ENCODE results near the gene CABP5. TPM values are rescaled to one million over a fixed set of nuclear protein-coding genes. Genes with fewer than 3 reads are reported as not detected.
A peak's percentile ranks its signal among the peaks of the same experiment; 100 is the strongest.
"Not testable (repeated sequence)": the region's sequence is repeated elsewhere in the genome, so short reads cannot be mapped to it uniquely, and the experiment has no call there.

CABP5 gene
- total RNA-seq, 1 experiment from 2014 or later = not detected

GRCh38 chr19:48085904-48086864 is 42.3 kb upstream of the CABP5 start:
- intact Hi-C loops (cut with micrococcal nuclease; ENCODE audit: unreplicated experiment) = no loop called here
- H3K36me3 Mint-ChIP-seq (ENCODE audit: insufficient read depth, unreplicated experiment) = no peaks in the 10 kb centered on the region
- peak; percentile 34 to 46 for DNase-seq
- H3K9me3 ChIP-seq = no peaks in the 10 kb centered on the region
- H3K27me3 ChIP-seq (replicated peaks; ENCODE audit: control insufficient read depth, insufficient read depth, low read length) = no peaks in the 10 kb centered on the region
- TF ChIP-seq CTCF (IDR thresholded peaks at IDR 0.05; ENCODE audit: insufficient read depth in 1 of 2, low read depth in 1 of 2, low read length in 1 of 2, severe bottlenecking in 1 of 2, unreplicated experiment in 1 of 2) = peak; percentile 29 to 50
- no peak overlapping the region for H3K4me3 Mint-ChIP-seq (ENCODE audit: unreplicated experiment)
- H3K27me3 Mint-ChIP-seq (ENCODE audit: insufficient read depth, unreplicated experiment) = peaks cover 4% of the 10 kb centered on the region
- H3K4me1 Mint-ChIP-seq (ENCODE audit: low read depth, unreplicated experiment) = no peaks in the 10 kb centered on the region
- no peaks in the 10 kb centered on the region for H3K36me3 ChIP-seq (ENCODE audit: control insufficient read depth, insufficient read depth, low read length)
- no peaks in the 10 kb centered on the region for H3K9me3 Mint-ChIP-seq (ENCODE audit: unreplicated experiment)
- no peak overlapping the region for H3K27ac Mint-ChIP-seq (ENCODE audit: unreplicated experiment)
- ChIA-PET CTCF (interaction anchor here (0.6 kb wide), 2 partner anchors 15 to 200 kb away, joined by 4 to 5 read pairs; partner anchors contain the start of gene SULT2A1), POLR2A (no interaction called here)
- BruUV-seq (replicated peaks) = no TSS peak
- H3K4me1 ChIP-seq = no peaks in the 10 kb centered on the region
- H3K4me3 ChIP-seq (ENCODE audit: low read depth, low read length) = no peak overlapping the region

- CTCF ChIA-PET = no interaction called here
- no peak overlapping the region for H3K4me3 Mint-ChIP-seq (ENCODE audit: unreplicated experiment)
- no peaks in the 10 kb centered on the region for H3K27me3 ChIP-seq (replicated peaks; ENCODE audit: control insufficient read depth, insufficient read depth, low read length)
- POLR2A ChIA-PET = no interaction called here
- no peaks in the 10 kb centered on the region for H3K36me3 ChIP-seq (ENCODE audit: control insufficient read depth, insufficient read depth, low read length)
- no peaks in the 10 kb centered on the region for H3K4me1 Mint-ChIP-seq (ENCODE audit: low read depth, unreplicated experiment)
- no peaks in the 10 kb centered on the region for H3K9me3 Mint-ChIP-seq (ENCODE audit: unreplicated experiment)
- peaks cover 9% of the 10 kb centered on the region for H3K27me3 Mint-ChIP-seq (ENCODE audit: insufficient read depth, unreplicated experiment)
- H3K27ac Mint-ChIP-seq (ENCODE audit: unreplicated experiment) = no peak overlapping the region
- no peaks in the 10 kb centered on the region for H3K9me3 ChIP-seq
- H3K36me3 Mint-ChIP-seq (ENCODE audit: insufficient read depth, unreplicated experiment) = no peaks in the 10 kb centered on the region
- TF ChIP-seq CTCF (IDR thresholded peaks at IDR 0.05; ENCODE audit: insufficient read depth in 1 of 2, low read depth in 1 of 2, low read length in 1 of 2, severe bottlenecking in 1 of 2, unreplicated experiment in 1 of 2) = no peak
- BruUV-seq (replicated peaks) = no TSS peak
- DNase-seq = no peak
- no peak overlapping the region for H3K4me3 ChIP-seq (ENCODE audit: low read depth, low read length)
- intact Hi-C loops (cut with micrococcal nuclease; ENCODE audit: unreplicated experiment) = no loop called here
- H3K4me1 ChIP-seq = no peaks in the 10 kb centered on the region
These were observed 41.2 kb upstream of the CABP5 start for GRCh38 chr19:48085076-48085475.

- Histone ChIP-seq H3K9me3 (peaks cover 3% of the 10 kb centered on the region; the same call in 1 of the 2 replicates), H3K4me1 (no peaks in the 10 kb centered on the region), H3K36me3 (ENCODE audit: control insufficient read depth, insufficient read depth, low read length) (no peaks in the 10 kb centered on the region), H3K27me3 (replicated peaks; ENCODE audit: control insufficient read depth, insufficient read depth, low read length) (no peaks in the 10 kb centered on the region), H3K4me3 (ENCODE audit: low read depth, low read length) (no peak overlapping the region)
- Mint-ChIP-seq H3K27me3 (ENCODE audit: insufficient read depth, unreplicated experiment) (peaks cover 13% of the 10 kb centered on the region), H3K4me1 (ENCODE audit: low read depth, unreplicated experiment) (no peaks in the 10 kb centered on the region), H3K4me3 (ENCODE audit: unreplicated experiment) (no peak overlapping the region), H3K27ac (ENCODE audit: unreplicated experiment) (no peak overlapping the region), H3K36me3 (ENCODE audit: insufficient read depth, unreplicated experiment) (no peaks in the 10 kb centered on the region), H3K9me3 (ENCODE audit: unreplicated experiment) (no peaks in the 10 kb centered on the region)
- intact Hi-C loops (cut with micrococcal nuclease; ENCODE audit: unreplicated experiment) = no loop called here
- POLR2A ChIA-PET = no interaction called here
- no TSS peak for BruUV-seq (replicated peaks)
- no peak for TF ChIP-seq CTCF (IDR thresholded peaks at IDR 0.05; ENCODE audit: insufficient read depth in 1 of 2, low read depth in 1 of 2, low read length in 1 of 2, severe bottlenecking in 1 of 2, unreplicated experiment in 1 of 2)
- no peak for DNase-seq
- CTCF ChIA-PET = interaction anchor here (0.6 kb wide), 1 partner anchor 245 kb away, joined by 5 read pairs; no protein-coding TSS in a partner anchor
These were observed 37.2 kb upstream of the CABP5 start for GRCh38 chr19:48081106-48081505.

- H3K36me3 ChIP-seq (ENCODE audit: control insufficient read depth, insufficient read depth, low read length); H3K4me1 Mint-ChIP-seq (ENCODE audit: low read depth, unreplicated experiment); H3K4me3 Mint-ChIP-seq (ENCODE audit: unreplicated experiment); H3K27ac Mint-ChIP-seq (ENCODE audit: unreplicated experiment); DNase-seq; H3K4me1 ChIP-seq; CTCF ChIA-PET; H3K9me3 ChIP-seq; POLR2A ChIA-PET; H3K9me3 Mint-ChIP-seq (ENCODE audit: unreplicated experiment); H3K4me3 ChIP-seq (ENCODE audit: low read depth, low read length); intact Hi-C loops (cut with micrococcal nuclease; ENCODE audit: unreplicated experiment); H3K27me3 Mint-ChIP-seq (ENCODE audit: insufficient read depth, unreplicated experiment); BruUV-seq (replicated peaks); H3K27me3 ChIP-seq (replicated peaks; ENCODE audit: control insufficient read depth, insufficient read depth, low read length); H3K36me3 Mint-ChIP-seq (ENCODE audit: insufficient read depth, unreplicated experiment): not testable (repeated sequence)
These were observed 26.4 kb upstream of the CABP5 start for GRCh38 chr19:48070177-48070769.

Data from Caco-2 (cell line).